HEK293T (cell line): ENCODE measurements around the gene PITPNC1.

Experiments
- CTBP1 ChIP-seq: fragments of 450-650 bp; IDR thresholded peaks from 2 replicates; pipeline ENCODE4 v1.6.1; 2016; ENCODE audit warnings: borderline replicate concordance
- FOXA1 ChIP-seq: fragments of 450-650 bp; IDR thresholded peaks from 2 replicates; pipeline ENCODE4 v1.6.1; 2016; ENCODE audit warnings: mild to moderate bottlenecking
- HDGF ChIP-seq: fragments of 450-650 bp; IDR thresholded peaks from 2 replicates; pipeline ENCODE4 v1.6.1; 2017; ENCODE audit warnings: antibody characterized with exemption, borderline replicate concordance
- NFRKB ChIP-seq: fragments of 450-650 bp; IDR thresholded peaks from 2 replicates; pipeline ENCODE4 v1.6.1; 2016; ENCODE audit warnings: mild to moderate bottlenecking, moderate library complexity

DNA sequence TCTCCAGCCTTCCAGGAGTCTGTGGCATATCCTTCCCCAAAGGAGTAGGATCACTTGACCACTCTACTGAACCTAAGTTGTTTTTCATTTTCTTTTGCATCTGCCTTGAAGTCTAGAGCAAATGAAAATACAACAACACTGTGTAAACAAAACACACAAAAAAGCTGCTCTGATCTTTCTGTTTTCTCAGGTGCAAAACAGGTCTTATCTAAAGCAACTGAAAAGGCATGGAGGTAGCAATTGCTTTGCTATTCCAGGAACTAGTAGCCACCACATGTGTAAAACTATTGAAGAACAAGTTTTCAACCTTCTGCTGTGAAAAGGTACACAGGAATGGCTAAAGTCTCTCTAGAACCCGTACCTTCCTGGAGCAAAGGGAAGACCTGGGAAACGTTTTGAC, 127.1 kb downstream of the PITPNC1 start:
- no peak for TF ChIP-seq HDGF
- TF ChIP-seq NFRKB = no peak
- no peak for TF ChIP-seq FOXA1
- TF ChIP-seq CTBP1 = no peak
